IPS-20b (cell line): Measurements from ENCODE around the gene FOXRED1.
"Not testable (repeated sequence)": the region's sequence is repeated elsewhere in the genome, so short reads cannot be mapped to it uniquely, and the experiment has no call there.

Experiments used
- H3K27ac ChIP-seq: one replicate; pipeline ENCODE4 v1.5.1; 2013; ENCODE audit warnings: low read length
- H3K27me3 ChIP-seq: 2 replicates; pipeline ENCODE4 v1.6.1; 2013; ENCODE audit warnings: mild to moderate bottlenecking, low read length, inconsistent platforms; ENCODE audit not compliant: insufficient read depth
- H3K36me3 ChIP-seq: 2 replicates; pipeline ENCODE4 v1.6.1; 2013; ENCODE audit warnings: low read depth, mild to moderate bottlenecking, inconsistent platforms, low read length, moderate library complexity; ENCODE audit not compliant: insufficient read depth
- H3K4me1 ChIP-seq: 2 replicates; pipeline ENCODE4 v1.6.1; 2013; ENCODE audit warnings: mild to moderate bottlenecking, control low read depth, inconsistent platforms, low read length, moderate library complexity; ENCODE audit not compliant: insufficient read depth
- H3K4me3 ChIP-seq: 2 replicates; pipeline ENCODE4 v1.5.1; 2013; ENCODE audit warnings: mild to moderate bottlenecking, low read length, inconsistent platforms
- H3K9ac ChIP-seq: 2 replicates; pipeline ENCODE4 v1.6.1; 2013; ENCODE audit warnings: low read depth, mild to moderate bottlenecking, inconsistent platforms, low read length, moderate library complexity
- H3K9me3 ChIP-seq: 2 replicates; pipeline ENCODE4 v1.6.1; 2013; ENCODE audit warnings: mild to moderate bottlenecking, low read depth, low read length, inconsistent platforms; ENCODE audit not compliant: insufficient read depth

Gene FOXRED1

GRCh38 chr11:126253265-126253664, 15.7 kb upstream of the FOXRED1 start:
- H3K4me3 ChIP-seq, result no peak overlapping the region
- H3K27me3 ChIP-seq, result no peaks in the 10 kb centered on the region
- no peaks in the 10 kb centered on the region for H3K9me3 ChIP-seq
- H3K27ac ChIP-seq, result no peak overlapping the region
- H3K4me1 ChIP-seq, result no peaks in the 10 kb centered on the region
- no peak overlapping the region for H3K9ac ChIP-seq
- peaks cover 79% of the 10 kb centered on the region for H3K36me3 ChIP-seq

GRCh38 chr11:126254819-126255218, 14.1 kb upstream of the FOXRED1 start:
- Histone ChIP-seq H3K4me1 (no peaks in the 10 kb centered on the region), H3K27me3 (no peaks in the 10 kb centered on the region), H3K27ac (no peak overlapping the region), H3K36me3 (peaks cover 84% of the 10 kb centered on the region), H3K9ac (no peak overlapping the region), H3K9me3 (no peaks in the 10 kb centered on the region), H3K4me3 (no peak overlapping the region)

- peaks cover 85% of the 10 kb centered on the region for H3K36me3 ChIP-seq
- H3K4me3 ChIP-seq, H3K9me3 ChIP-seq, H3K9ac ChIP-seq, H3K27ac ChIP-seq, H3K4me1 ChIP-seq, H3K27me3 ChIP-seq: not testable (repeated sequence)
Measured at GRCh38 chr11:126255507-126255906, 13.4 kb upstream of the FOXRED1 start.

- Histone ChIP-seq H3K9me3 (no peaks in the 10 kb centered on the region), H3K36me3 (peaks cover 85% of the 10 kb centered on the region), H3K27me3 (no peaks in the 10 kb centered on the region), H3K27ac (no peak overlapping the region), H3K4me3 (no peak overlapping the region), H3K9ac (no peak overlapping the region), H3K4me1 (no peaks in the 10 kb centered on the region)
Measured at GRCh38 chr11:126256216-126256615, 12.7 kb upstream of the FOXRED1 start.

- Histone ChIP-seq H3K27ac (no peak overlapping the region), H3K27me3 (no peaks in the 10 kb centered on the region), H3K4me3 (no peak overlapping the region), H3K36me3 (peaks cover 88% of the 10 kb centered on the region), H3K9ac (no peak overlapping the region), H3K4me1 (no peaks in the 10 kb centered on the region), H3K9me3 (no peaks in the 10 kb centered on the region)
Measured at GRCh38 chr11:126257144-126257543, 11.8 kb upstream of the FOXRED1 start.

GRCh38 chr11:126257764-126258163, 11.2 kb upstream of the FOXRED1 start:
- H3K36me3 ChIP-seq, result peaks cover 88% of the 10 kb centered on the region
- H3K27me3 ChIP-seq, result no peaks in the 10 kb centered on the region
- H3K9ac ChIP-seq, result no peak overlapping the region
- no peaks in the 10 kb centered on the region for H3K4me1 ChIP-seq
- H3K27ac ChIP-seq, result no peak overlapping the region
- no peak overlapping the region for H3K4me3 ChIP-seq
- no peaks in the 10 kb centered on the region for H3K9me3 ChIP-seq

- no peaks in the 10 kb centered on the region for H3K4me1 ChIP-seq
- H3K27ac ChIP-seq, result no peak overlapping the region
- H3K4me3 ChIP-seq, result no peak overlapping the region
- H3K27me3 ChIP-seq, result no peaks in the 10 kb centered on the region
- peaks cover 91% of the 10 kb centered on the region for H3K36me3 ChIP-seq
- no peaks in the 10 kb centered on the region for H3K9me3 ChIP-seq
- H3K9ac ChIP-seq, result no peak overlapping the region
Measured at GRCh38 chr11:126262216-126262615, 6.7 kb upstream of the FOXRED1 start.

GRCh38 chr11:126263489-126263888, 5.5 kb upstream of the FOXRED1 start:
- H3K9me3 ChIP-seq, result no peaks in the 10 kb centered on the region
- no peaks in the 10 kb centered on the region for H3K4me1 ChIP-seq
- H3K4me3 ChIP-seq, result no peak overlapping the region
- peaks cover 82% of the 10 kb centered on the region for H3K36me3 ChIP-seq
- no peak overlapping the region for H3K27ac ChIP-seq
- H3K9ac ChIP-seq, result no peak overlapping the region
- no peaks in the 10 kb centered on the region for H3K27me3 ChIP-seq

- no peak overlapping the region for H3K27ac ChIP-seq
- no peak overlapping the region for H3K4me3 ChIP-seq
- H3K27me3 ChIP-seq, result no peaks in the 10 kb centered on the region
- no peaks in the 10 kb centered on the region for H3K4me1 ChIP-seq
- no peaks in the 10 kb centered on the region for H3K9me3 ChIP-seq
- H3K36me3 ChIP-seq, result peaks cover 68% of the 10 kb centered on the region
- H3K9ac ChIP-seq, result no peak overlapping the region
Measured at GRCh38 chr11:126265811-126266210, 3.1 kb upstream of the FOXRED1 start.

- Histone ChIP-seq H3K9ac (peak overlapping the region; percentile 98), H3K27ac (peak overlapping the region; percentile 73), H3K4me1 (no peaks in the 10 kb centered on the region), H3K9me3 (no peaks in the 10 kb centered on the region), H3K36me3 (peaks cover 59% of the 10 kb centered on the region), H3K27me3 (no peaks in the 10 kb centered on the region), H3K4me3 (peak overlapping the region; percentile 98)
Measured at GRCh38 chr11:126267650-126268049, 1.3 kb upstream of the FOXRED1 start.

- no peaks in the 10 kb centered on the region for H3K9me3 ChIP-seq
- H3K4me1 ChIP-seq, result no peaks in the 10 kb centered on the region
- H3K27ac ChIP-seq, result peak overlapping the region; percentile 73
- H3K27me3 ChIP-seq, result no peaks in the 10 kb centered on the region
- peak overlapping the region; percentile 98 for H3K4me3 ChIP-seq
- peak overlapping the region; percentile 98 for H3K9ac ChIP-seq
- peaks cover 59% of the 10 kb centered on the region for H3K36me3 ChIP-seq
Measured at GRCh38 chr11:126268361-126268707, 620 bp upstream of the FOXRED1 start.

GRCh38 chr11:126277322-126277721, 8.4 kb downstream of the FOXRED1 start:
- H3K36me3 ChIP-seq, result peaks cover 62% of the 10 kb centered on the region

GRCh38 chr11:126277780-126278179, 8.8 kb downstream of the FOXRED1 start:
- H3K4me1 ChIP-seq, result no peaks in the 10 kb centered on the region
- H3K4me3 ChIP-seq, result no peak overlapping the region
- H3K27ac ChIP-seq, result no peak overlapping the region
- no peak overlapping the region for H3K9ac ChIP-seq
- H3K27me3 ChIP-seq, result peaks cover 17% of the 10 kb centered on the region
- no peaks in the 10 kb centered on the region for H3K9me3 ChIP-seq
- peaks cover 58% of the 10 kb centered on the region for H3K36me3 ChIP-seq

More at GRCh38 chr11:126277322-126277721, 8.4 kb downstream of the FOXRED1 start:
- peaks cover 13% of the 10 kb centered on the region for H3K27me3 ChIP-seq
- H3K4me1 ChIP-seq, result no peaks in the 10 kb centered on the region
- H3K9ac ChIP-seq, result no peak overlapping the region
- H3K4me3 ChIP-seq, result no peak overlapping the region
- no peaks in the 10 kb centered on the region for H3K9me3 ChIP-seq
- H3K27ac ChIP-seq, result no peak overlapping the region
